Stimulated activated CD4-positive, alpha-beta T cell treated with anti-CD3 and anti-CD28 coated beads, Interleukin-15, amount 100 ng/mL, for 48 hours (primary cell): ENCODE results near the gene KIAA1328.
"Not testable (repeated sequence)": the region's sequence is repeated elsewhere in the genome, so short reads cannot be mapped to it uniquely, and the experiment has no call there.

Source experiments
- DNase-seq, 2 donors: peaks; one replicate each; pipeline ENCODE4 v3.0.0-alpha.2; 2020; ENCODE audit warnings: low read depth in 2 of 2

The KIAA1328 gene

GRCh38 chr18:36825526-36825925 lies 3.4 kb upstream of the KIAA1328 start:
- DNase-seq = no peak

- DNase-seq = no peak
Measured at GRCh38 chr18:36826556-36826955, 2.4 kb upstream of the KIAA1328 start.

DNA sequence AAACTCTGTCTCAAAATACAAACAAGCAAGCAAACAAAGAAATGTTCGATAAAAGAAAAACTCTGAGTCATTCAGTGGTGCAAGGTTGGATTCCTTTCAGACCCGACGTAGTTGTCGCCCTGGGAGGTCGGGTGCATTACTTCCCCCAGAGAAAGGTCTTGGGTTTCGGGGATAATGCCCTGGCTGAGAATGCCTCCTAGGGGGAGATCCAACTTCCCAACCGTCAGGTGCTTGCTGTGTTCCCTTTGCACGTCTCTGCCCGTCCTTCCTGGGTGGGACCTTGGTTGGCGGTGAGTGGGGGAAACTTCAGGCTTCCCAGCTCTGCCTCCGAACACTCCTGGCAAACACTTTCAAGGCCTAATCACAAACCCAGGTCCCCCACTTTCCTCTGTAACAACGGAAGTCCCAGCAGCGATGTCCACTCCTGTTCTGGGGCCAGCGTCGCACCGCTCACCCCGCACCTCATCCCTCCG lies 734 bp upstream of the KIAA1328 start:
- DNase-seq = peak; percentile 3 to 7

- DNase-seq = no peak
Measured at GRCh38 chr18:36829362-36830157, 633 bp downstream of the KIAA1328 start.

DNA sequence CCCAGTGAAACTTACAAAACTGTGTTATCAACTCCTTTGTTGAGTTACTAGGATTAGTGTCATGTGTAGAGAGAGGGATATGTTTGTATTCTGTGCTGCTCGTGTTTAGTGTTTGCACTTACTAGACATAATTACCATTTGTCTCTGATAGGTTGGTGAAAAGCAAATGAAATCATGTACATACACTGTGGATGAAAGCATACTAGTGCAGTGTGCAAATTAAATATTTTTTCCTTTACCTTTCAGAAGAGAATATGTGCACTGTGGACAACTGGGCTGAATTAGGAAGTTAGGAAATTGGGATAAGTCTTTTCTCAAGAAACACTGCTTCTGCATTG lies 1.2 kb downstream of the KIAA1328 start:
- DNase-seq = no peak

DNA sequence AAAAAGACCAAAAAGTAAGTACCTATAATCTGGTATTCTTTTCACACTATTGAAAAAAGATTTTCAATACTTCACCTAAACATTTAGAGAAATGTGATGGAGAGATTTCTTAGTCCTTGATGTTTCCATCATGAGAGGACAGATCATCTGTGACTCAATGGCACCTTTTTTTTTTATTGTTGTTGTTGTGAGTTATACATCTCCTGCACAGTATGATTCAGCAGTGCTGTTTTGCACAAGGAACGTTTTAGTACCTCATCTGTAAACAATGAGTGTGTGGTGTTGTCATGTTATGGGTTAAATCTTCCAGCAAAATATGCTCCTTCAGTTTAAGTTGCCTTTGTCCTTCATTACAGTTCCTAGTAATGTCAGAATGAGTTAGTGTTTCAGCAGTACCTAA lies 2.2 kb downstream of the KIAA1328 start:
- no peak for DNase-seq

- DNase-seq = no peak
Measured at GRCh38 chr18:36833120-36833519, 4.2 kb downstream of the KIAA1328 start.

GRCh38 chr18:36835927-36836326 lies 7.0 kb downstream of the KIAA1328 start:
- no peak for DNase-seq

- DNase-seq = no peak
Measured at GRCh38 chr18:36839835-36840234, 10.9 kb downstream of the KIAA1328 start.

DNA sequence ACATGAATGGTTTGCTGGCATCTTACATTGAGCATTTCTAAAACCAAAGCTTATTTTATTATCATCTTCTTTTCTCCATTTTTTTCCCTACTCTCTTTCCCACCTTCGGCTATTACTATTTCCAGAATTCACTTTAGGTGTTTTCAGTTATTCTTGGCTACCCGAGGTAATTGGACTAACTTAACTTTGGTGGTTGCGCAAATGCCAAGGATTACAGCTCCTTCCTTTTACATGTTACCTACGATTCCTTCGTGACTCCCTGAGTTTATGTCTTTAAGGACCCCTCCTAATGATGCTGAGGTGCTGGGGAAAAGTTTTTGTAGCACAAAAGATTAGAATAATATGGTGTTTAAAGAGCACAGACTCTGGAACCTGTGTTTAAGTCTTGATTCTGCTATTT lies 14.3 kb downstream of the KIAA1328 start:
- DNase-seq = no peak

DNA sequence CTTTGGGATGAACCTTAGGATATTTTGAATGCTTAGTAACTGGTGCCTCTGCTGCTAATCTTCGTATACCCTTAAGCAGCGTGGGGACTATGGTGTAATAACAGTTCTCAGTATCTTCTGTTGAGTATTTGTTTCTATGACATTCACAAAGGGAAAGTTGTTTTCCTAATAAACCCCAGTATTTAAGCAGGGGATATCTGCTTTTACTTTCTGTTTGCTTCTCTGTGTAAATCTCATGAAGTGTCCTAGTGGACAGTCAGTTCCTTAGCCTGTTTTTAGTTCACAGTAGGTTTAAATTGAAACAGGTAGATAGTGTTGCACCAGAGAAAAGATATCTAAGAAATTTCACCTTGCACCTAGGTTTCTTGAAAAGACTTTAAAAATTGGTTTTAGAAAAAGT lies 14.9 kb downstream of the KIAA1328 start:
- no peak for DNase-seq

DNA sequence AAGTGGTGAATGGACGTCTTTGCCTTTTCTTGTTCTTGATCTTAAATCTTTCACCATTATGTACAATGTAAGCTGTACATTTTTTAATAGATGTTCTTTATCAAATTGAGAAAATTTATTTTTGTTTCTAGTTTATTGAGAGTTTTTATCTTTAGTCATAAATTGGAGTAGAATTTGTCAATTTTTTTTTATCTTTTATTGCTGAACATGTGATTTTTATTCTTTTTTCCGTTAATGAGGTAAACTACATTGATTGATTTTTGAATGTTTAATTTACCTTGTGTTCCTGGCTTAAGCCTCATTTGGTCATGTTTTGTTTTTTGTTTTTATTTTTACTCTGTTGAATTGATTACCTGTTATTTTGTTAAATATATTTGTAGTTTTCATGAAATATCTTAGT lies 19.7 kb downstream of the KIAA1328 start:
- no peak for DNase-seq

GRCh38 chr18:36849288-36850006 lies 20.5 kb downstream of the KIAA1328 start:
- DNase-seq = no peak

GRCh38 chr18:36850527-36851201 lies 21.7 kb downstream of the KIAA1328 start:
- DNase-seq = no peak

- no peak for DNase-seq
Measured at GRCh38 chr18:36851202-36851590, 22.3 kb downstream of the KIAA1328 start.

- no peak for DNase-seq
Measured at GRCh38 chr18:36856815-36857214, 27.9 kb downstream of the KIAA1328 start.

GRCh38 chr18:36862182-36862581 lies 33.3 kb downstream of the KIAA1328 start:
- DNase-seq = no peak

DNA sequence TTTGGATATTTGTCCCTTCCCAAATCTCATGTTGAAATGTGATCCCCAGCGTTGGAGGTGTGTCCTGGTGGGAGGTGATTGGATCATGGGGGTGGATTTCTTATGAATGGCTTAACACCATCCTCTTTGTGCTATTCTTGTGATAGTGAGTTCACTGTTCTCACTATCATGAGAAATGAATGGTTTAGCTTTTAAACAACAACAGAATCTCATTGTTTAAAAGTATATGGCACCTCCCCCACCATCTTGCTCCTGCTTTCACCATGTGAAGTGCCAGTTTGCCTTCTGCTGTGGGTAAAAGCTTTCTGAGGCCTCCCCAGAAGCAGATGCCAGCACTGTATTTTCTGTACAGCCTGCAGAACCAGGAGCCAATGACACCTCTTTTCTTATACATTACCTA lies 38.1 kb downstream of the KIAA1328 start:
- DNase-seq = no peak

DNA sequence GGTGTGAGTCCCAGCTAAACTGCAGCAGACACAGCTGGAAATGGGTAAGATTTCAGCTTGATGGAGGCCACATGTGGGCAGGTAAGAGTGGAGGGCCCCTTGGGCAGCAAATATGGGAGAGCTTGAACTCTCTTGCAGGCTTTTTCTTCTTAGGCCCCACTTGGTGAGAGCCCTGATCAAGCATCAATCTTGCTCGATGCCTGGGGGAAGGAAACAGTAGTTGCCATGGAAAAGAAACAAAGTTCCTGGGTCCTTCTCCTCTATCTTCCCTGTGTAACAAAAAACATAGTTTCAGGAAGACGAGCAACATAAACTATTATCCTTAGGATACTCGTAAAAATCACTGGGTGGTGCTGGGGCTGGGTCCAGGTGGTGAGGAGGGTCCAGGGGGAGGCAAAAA lies 42.9 kb downstream of the KIAA1328 start:
- DNase-seq = no peak

GRCh38 chr18:36872329-36872728 lies 43.4 kb downstream of the KIAA1328 start:
- no peak for DNase-seq

DNA sequence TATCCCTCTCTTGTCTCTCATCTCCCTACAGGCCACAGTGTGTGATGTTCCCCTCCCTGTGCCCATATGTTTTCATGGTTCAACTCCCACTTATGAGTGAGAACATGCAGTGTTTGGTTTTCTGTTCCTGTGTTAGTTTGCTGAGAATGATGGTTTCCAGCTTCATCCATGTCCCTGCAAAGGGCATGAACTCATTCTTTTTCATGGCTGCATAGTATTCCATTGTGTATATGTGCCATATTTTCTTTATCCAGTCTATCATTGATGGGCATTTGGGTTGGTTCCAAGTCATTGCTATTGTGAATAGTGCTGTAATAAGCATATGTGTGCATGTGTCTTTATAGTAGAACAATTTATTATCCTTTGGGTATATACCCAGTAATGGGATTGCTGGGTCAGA lies 44.9 kb downstream of the KIAA1328 start:
- not testable (repeated sequence) for DNase-seq

GRCh38 chr18:36879796-36880195 lies 50.9 kb downstream of the KIAA1328 start:
- not testable (repeated sequence) for DNase-seq

GRCh38 chr18:36885981-36886380 lies 57.1 kb downstream of the KIAA1328 start:
- no peak for DNase-seq
